Measurements from ENCODE around the gene METTL25B.
"Not testable (repeated sequence)": the region's sequence is repeated elsewhere in the genome, so short reads cannot be mapped to it uniquely, and the experiment has no call there.

METTL25B gene

GRCh38 chr1:156750191-156750672, 22.0 kb downstream of the METTL25B start:
- DNase-seq, result peak; percentile 55

- DNase-seq, result no peak
Observed at GRCh38 chr1:156750711-156751450, 22.6 kb downstream of the METTL25B start.

- DNase-seq, result no peak
Observed at GRCh38 chr1:156751451-156751756, 23.1 kb downstream of the METTL25B start, which contains the start of gene HDGF. Gene HDGF (minus strand): TSS chr1:156751675. CDS start chr1:156751429, 246 bp downstream.

- peak; percentile 97 for DNase-seq
Observed at GRCh38 chr1:156751757-156752481, 23.6 kb downstream of the METTL25B start.

GRCh38 chr1:156752843-156753482, 24.7 kb downstream of the METTL25B start:
- no peak for DNase-seq

GRCh38 chr1:156754219-156754618, 25.9 kb downstream of the METTL25B start:
- no peak for DNase-seq

- DNase-seq, result no peak
Observed at GRCh38 chr1:156755527-156755950, 27.3 kb downstream of the METTL25B start.

GRCh38 chr1:156756355-156756754, 28.1 kb downstream of the METTL25B start:
- DNase-seq, result no peak

- DNase-seq, result not testable (repeated sequence)
Observed at GRCh38 chr1:156757572-156758253, 29.4 kb downstream of the METTL25B start.

GRCh38 chr1:156760092-156760795, 32.0 kb downstream of the METTL25B start:
- no peak for DNase-seq

- no peak for DNase-seq
Observed at GRCh38 chr1:156760796-156761104, 32.5 kb downstream of the METTL25B start.

GRCh38 chr1:156765136-156765535, 36.9 kb downstream of the METTL25B start:
- DNase-seq, result not testable (repeated sequence)

GRCh38 chr1:156765666-156766065, 37.4 kb downstream of the METTL25B start:
- no peak for DNase-seq

- no peak for DNase-seq
Observed at GRCh38 chr1:156766298-156767100, 38.2 kb downstream of the METTL25B start.

GRCh38 chr1:156767101-156767878, 39.0 kb downstream of the METTL25B start, which contains the start of gene PRCC:
Gene PRCC (plus strand): TSS chr1:156767535. CDS start chr1:156767772, 237 bp downstream.
- peak; percentile 93 for DNase-seq

GRCh38 chr1:156767879-156768604, 39.8 kb downstream of the METTL25B start:
- no peak for DNase-seq

GRCh38 chr1:156768610-156769295, 40.5 kb downstream of the METTL25B start:
- DNase-seq, result no peak

GRCh38 chr1:156772222-156772621, 44.0 kb downstream of the METTL25B start:
- DNase-seq, result no peak

GRCh38 chr1:156772728-156773497, 44.6 kb downstream of the METTL25B start:
- DNase-seq, result no peak

All from activated T-cell treated with anti-CD3 and anti-CD28 coated beads for 4 hours (primary cell).